Measurements from ENCODE around the gene GTPBP3. TPM values are rescaled to one million over a fixed set of nuclear protein-coding genes. Genes with fewer than 3 reads are reported as not detected.
A peak's percentile ranks its signal among the peaks of the same experiment; 100 is the strongest.

The GTPBP3 gene
- total RNA-seq, 1 donor: 14.2 TPM

DNA sequence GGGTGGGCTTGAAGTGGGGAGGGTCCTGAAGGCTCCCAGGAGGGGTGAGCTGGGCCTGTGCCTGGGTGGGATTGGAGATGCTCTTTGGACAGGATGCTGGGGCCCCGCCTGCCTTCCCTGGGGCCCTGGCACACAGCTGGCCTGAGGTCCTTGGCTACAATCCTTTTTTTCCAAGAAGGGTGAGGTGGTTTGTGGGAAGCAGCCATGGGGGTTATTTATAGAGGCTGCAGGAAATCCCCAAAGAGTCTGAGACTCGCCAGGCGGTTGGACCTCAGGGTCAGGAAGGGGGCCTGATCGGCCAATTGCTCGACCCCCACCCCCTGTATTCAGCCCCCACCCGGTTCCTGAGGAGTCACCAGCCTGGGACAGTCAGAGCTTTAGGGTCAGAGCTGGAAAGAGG, 10.0 kb downstream of the GTPBP3 start:
- no peak for DNase-seq (ENCODE audit: low read depth)
- TF ChIP-seq, protein P1, sequence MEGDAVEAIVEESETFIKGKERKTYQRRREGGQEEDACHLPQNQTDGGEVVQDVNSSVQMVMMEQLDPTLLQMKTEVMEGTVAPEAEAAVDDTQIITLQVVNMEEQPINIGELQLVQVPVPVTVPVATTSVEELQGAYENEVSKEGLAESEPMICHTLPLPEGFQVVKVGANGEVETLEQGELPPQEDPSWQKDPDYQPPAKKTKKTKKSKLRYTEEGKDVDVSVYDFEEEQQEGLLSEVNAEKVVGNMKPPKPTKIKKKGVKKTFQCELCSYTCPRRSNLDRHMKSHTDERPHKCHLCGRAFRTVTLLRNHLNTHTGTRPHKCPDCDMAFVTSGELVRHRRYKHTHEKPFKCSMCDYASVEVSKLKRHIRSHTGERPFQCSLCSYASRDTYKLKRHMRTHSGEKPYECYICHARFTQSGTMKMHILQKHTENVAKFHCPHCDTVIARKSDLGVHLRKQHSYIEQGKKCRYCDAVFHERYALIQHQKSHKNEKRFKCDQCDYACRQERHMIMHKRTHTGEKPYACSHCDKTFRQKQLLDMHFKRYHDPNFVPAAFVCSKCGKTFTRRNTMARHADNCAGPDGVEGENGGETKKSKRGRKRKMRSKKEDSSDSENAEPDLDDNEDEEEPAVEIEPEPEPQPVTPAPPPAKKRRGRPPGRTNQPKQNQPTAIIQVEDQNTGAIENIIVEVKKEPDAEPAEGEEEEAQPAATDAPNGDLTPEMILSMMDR (IDR thresholded peaks at IDR 0.05; ENCODE audit: insufficient read depth, low read depth, low read length): no peak
- H3K4me3 ChIP-seq (ENCODE audit: low read depth, low read length): no peak overlapping the region

DNA sequence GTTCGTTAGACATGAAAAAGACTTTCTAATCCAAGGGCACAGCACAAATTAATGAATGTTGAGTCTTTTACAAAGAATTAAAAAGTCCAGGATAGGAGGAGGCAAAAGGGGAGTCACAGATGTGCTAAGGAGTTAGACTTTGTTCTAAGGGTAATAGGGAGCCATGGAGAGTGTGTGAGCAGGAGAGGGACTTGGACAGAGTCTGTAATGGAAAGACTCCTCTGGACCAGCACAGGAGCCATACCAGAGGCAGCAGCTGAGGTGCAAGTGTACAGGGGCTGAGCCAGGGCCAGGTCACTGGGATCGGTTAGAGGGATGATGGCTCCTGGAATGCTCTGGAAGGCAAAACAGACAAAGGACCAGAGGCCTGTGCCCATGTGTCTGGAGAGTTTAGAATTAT, 10.5 kb downstream of the GTPBP3 start:
- DNase-seq (ENCODE audit: low read depth): no peak
- TF ChIP-seq, protein P1 (IDR thresholded peaks at IDR 0.05; ENCODE audit: insufficient read depth, low read depth, low read length): no peak

DNA sequence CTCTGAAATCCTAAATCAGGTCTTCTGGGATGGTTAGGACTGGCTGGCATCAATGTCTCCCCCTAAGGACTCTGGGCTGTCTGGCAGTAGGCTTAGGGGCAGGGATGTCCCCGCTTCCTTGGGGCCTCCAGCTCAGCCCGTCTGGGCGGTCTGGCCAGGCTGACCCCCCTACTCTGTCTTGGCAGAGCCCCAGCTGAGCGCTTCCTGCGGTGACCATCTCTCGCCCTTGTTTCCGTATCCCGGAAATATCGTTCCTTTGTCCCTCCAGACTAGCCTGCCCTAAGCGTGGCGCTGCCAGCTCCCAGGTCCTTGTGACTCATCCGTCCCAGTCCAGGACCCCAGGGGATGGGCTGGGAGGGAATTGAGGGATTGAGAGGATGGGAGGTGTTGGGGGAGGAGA, 11.3 kb downstream of the GTPBP3 start:
- peak overlapping the region; percentile 29 for H3K4me3 ChIP-seq (ENCODE audit: low read depth, low read length)
- DNase-seq (ENCODE audit: low read depth): no peak
- TF ChIP-seq, protein P1 (IDR thresholded peaks at IDR 0.05; ENCODE audit: insufficient read depth, low read depth, low read length): no peak

More for the DNA sequence above, 10.5 kb downstream of the GTPBP3 start:
- no peak overlapping the region for H3K4me3 ChIP-seq (ENCODE audit: low read depth, low read length)

DNA sequence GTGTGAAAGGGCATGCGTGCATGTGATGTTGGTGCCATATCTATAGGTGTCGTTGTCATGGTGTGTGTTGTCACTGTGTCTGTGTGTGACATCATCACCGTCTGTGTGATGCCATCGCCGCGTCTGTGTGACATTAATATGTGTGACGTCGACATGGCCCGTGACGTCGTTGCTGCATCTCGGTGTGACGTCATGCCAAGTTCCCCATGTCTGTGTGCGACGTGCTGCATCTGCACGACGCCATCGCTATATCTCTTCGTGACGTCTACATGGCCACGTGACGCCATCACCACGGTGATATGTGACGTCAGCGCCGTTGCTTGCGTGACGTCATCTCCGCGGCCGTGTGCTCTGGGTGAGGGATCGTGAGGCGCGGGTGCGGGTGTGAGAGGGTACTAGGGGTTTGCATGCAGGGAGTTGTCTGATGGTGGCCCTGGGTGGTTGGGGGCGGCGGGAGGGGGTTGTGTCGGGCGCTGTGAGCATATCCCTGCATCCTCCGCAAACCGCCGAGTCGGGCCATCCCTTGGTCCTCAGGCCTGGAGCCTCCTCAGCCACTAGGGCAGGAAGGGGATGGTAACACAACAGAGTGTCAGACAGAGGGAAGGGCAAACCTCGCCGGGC, 14.6 kb downstream of the GTPBP3 start:
- TF ChIP-seq, protein P1 (IDR thresholded peaks at IDR 0.05; ENCODE audit: insufficient read depth, low read depth, low read length): no peak
- no peak for DNase-seq (ENCODE audit: low read depth)
- no peak overlapping the region for H3K4me3 ChIP-seq (ENCODE audit: low read depth, low read length)

DNA sequence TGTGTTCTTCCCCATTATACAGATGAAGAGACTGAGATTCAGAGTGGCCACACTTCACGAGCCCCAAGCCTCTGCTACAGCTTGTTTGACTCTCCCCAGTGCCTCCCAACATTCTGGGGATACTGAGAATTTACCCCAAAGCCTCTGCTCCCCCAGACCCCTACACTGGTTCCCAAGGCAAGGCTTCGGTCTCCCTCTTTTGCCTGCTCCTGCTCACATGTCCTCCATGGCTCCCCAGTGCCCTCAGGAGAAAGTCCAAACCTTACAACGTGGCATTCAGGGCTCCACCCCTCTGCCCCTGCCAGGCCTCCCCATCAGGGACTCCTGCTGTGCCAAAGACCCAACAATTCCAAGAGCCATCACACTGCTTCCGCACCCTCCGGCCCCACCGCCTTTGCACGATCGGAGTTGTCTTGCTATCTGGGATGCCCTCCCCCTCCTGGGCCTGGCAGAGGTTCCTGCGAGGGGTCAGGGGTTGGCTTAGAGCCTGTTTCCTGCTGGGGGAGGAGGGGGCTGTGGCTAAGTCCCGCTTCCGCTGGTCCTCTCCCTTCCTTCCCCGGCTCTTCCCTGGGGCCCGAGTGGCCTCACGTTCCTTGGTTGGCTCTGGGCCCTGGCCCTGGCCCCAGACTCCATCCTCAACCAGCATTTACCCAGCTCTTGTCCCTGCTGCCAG, 15.4 kb downstream of the GTPBP3 start:
- no peak for DNase-seq (ENCODE audit: low read depth)
- H3K4me3 ChIP-seq (ENCODE audit: low read depth, low read length): no peak overlapping the region
- TF ChIP-seq, protein P1 (IDR thresholded peaks at IDR 0.05; ENCODE audit: insufficient read depth, low read depth, low read length): no peak

DNA sequence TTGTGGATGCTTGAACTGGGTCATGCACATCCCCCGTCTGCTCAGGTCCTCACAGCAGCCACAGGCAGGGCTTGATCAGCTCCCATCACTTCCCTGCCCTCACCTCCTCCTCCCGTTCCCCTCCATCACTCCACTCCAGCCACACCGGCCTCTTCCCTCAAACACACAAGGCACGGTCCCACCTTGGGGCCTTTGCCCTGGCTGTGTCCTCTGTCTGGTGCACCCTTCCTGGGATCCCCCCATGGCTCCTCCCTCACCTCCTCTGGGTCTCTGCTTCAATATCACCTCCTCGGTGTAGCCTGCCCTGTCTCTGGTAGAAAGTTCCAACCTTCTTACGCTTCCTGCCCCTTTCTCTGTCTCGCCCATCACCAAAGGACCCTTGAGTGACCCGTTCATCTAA, 16.0 kb downstream of the GTPBP3 start:
- no peak overlapping the region for H3K4me3 ChIP-seq (ENCODE audit: low read depth, low read length)
- TF ChIP-seq, protein P1 (IDR thresholded peaks at IDR 0.05; ENCODE audit: insufficient read depth, low read depth, low read length): no peak
- no peak for DNase-seq (ENCODE audit: low read depth)

Data from fibroblast of villous mesenchyme (primary cell).